ENCODE data around the gene USE1. TPM values are rescaled to one million over a fixed set of nuclear protein-coding genes. Genes with fewer than 3 reads are reported as not detected.

The USE1 gene
- total and polyA plus RNA-seq, 9 of the 15 experiments (the other 6 are each of a cell fraction or from before 2014, with no cell fraction given) = 17.3 to 52.4 (median 34.0) TPM

GRCh38 chr19:17226002-17226933 lies 11.1 kb downstream of the USE1 start, which contains the start of gene OCEL1 (continued):
- TF ChIP-seq, protein P1, sequence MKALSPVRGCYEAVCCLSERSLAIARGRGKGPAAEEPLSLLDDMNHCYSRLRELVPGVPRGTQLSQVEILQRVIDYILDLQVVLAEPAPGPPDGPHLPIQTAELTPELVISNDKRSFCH (CRISPR knock-in tag; IDR thresholded peaks at IDR 0.05) = no peak
- TF ChIP-seq, protein P1 (tag; IDR thresholded peaks at IDR 0.05) = no peak
- TF ChIP-seq RB1 (IDR thresholded peaks at IDR 0.05; ENCODE audit: low read depth) = peak; percentile 82
- TF ChIP-seq HNRNPL (IDR thresholded peaks at IDR 0.05; ENCODE audit: low read depth, low read length) = peak; percentile 81
- TF ChIP-seq ETV5 (CRISPR knock-in tag; IDR thresholded peaks at IDR 0.05; ENCODE audit: low read depth) = peak; percentile 38; the same call in 1 of the 2 replicates
- TF ChIP-seq USF1 (CRISPR knock-in tag; IDR thresholded peaks at IDR 0.05) = peak; percentile 57; the same call in 1 of the 2 replicates
- TF ChIP-seq, protein P2, sequence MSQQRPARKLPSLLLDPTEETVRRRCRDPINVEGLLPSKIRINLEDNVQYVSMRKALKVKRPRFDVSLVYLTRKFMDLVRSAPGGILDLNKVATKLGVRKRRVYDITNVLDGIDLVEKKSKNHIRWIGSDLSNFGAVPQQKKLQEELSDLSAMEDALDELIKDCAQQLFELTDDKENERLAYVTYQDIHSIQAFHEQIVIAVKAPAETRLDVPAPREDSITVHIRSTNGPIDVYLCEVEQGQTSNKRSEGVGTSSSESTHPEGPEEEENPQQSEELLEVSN (IDR thresholded peaks at IDR 0.05; ENCODE audit: borderline replicate concordance in 1 of 2, extremely low read depth in 1 of 2, insufficient read depth in 1 of 2, insufficient read length in 1 of 2, low read depth in 1 of 2, low read length in 1 of 2, poor library complexity in 1 of 2, severe bottlenecking in 1 of 2) = peak; percentile 87 to 92
- TF ChIP-seq, protein P3, sequence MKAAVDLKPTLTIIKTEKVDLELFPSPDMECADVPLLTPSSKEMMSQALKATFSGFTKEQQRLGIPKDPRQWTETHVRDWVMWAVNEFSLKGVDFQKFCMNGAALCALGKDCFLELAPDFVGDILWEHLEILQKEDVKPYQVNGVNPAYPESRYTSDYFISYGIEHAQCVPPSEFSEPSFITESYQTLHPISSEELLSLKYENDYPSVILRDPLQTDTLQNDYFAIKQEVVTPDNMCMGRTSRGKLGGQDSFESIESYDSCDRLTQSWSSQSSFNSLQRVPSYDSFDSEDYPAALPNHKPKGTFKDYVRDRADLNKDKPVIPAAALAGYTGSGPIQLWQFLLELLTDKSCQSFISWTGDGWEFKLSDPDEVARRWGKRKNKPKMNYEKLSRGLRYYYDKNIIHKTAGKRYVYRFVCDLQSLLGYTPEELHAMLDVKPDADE (conservative IDR thresholded peaks at IDR 0.05; ENCODE audit: control insufficient read depth, low read depth, low read length) = 0 out of 2 replicates have a peak, but pooled peaks have one; percentile 6
- peak; percentile 3 for TF ChIP-seq BRD9 (IDR thresholded peaks at IDR 0.05; ENCODE audit: low read depth, partially characterized antibody)
- peak; percentile 96 for TF ChIP-seq ZBTB7A (IDR thresholded peaks at IDR 0.05; ENCODE audit: borderline replicate concordance, control insufficient read depth, low read depth, low read length)
- peak; percentile 87 for TF ChIP-seq CHD2 (IDR thresholded peaks at IDR 0.05; ENCODE audit: low read depth, low read length)
- peak; percentile 35; the same call in 1 of the 2 replicates for TF ChIP-seq SIN3B (IDR thresholded peaks at IDR 0.05; ENCODE audit: low read depth)
- peak; percentile 60 for TF ChIP-seq TAF1 (IDR thresholded peaks at IDR 0.05; ENCODE audit: control insufficient read depth, extremely low read depth, insufficient read depth, low read length, severe bottlenecking)
- peak; percentile 56 for TF ChIP-seq ETV1 (tag; conservative IDR thresholded peaks at IDR 0.05; ENCODE audit: low read depth)
- 0 out of 2 replicates have a peak, but pooled peaks have one; percentile 2 for TF ChIP-seq JUND (IDR thresholded peaks at IDR 0.05; ENCODE audit: borderline replicate concordance, low read depth, low read length)
- TF ChIP-seq JUND (tag; IDR thresholded peaks at IDR 0.05; ENCODE audit: borderline replicate concordance, low read depth, low read length) = no peak
- TF ChIP-seq SAFB2 (IDR thresholded peaks at IDR 0.05; ENCODE audit: borderline replicate concordance, low read depth, low read length, severe bottlenecking) = no peak
- 0 out of 2 replicates have a peak, but pooled peaks have one; percentile 18 for TF ChIP-seq KDM2B (CRISPR knock-in tag; IDR thresholded peaks at IDR 0.05)
- TF ChIP-seq, protein P4, sequence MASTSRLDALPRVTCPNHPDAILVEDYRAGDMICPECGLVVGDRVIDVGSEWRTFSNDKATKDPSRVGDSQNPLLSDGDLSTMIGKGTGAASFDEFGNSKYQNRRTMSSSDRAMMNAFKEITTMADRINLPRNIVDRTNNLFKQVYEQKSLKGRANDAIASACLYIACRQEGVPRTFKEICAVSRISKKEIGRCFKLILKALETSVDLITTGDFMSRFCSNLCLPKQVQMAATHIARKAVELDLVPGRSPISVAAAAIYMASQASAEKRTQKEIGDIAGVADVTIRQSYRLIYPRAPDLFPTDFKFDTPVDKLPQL (IDR thresholded peaks at IDR 0.05; ENCODE audit: extremely low read depth, insufficient read length) = peak; percentile 43

Data from K562 (cell line).